Ureter (tissue), 1 donor: ENCODE results near the gene DCLK1. TPM values are rescaled to one million over a fixed set of nuclear protein-coding genes. Genes with fewer than 3 reads are reported as not detected.

Experiments
- DNase-seq: peaks from one replicate; pipeline ENCODE4 v3.0.0-alpha.2; 2020; ENCODE audit warnings: low spot score
- total RNA-seq: library from RNA; stranded (reverse); gene quantifications from one replicate; pipeline ENCODE4 v1.2.4, GENCODE V29; 2023
- donor health status: DM: yes; HTN: yes; CAD: no.

Gene DCLK1
- 13.5 TPM for total RNA-seq

- peak; percentile 56 for DNase-seq
Observed at GRCh38 chr13:36131222-36131930, at the start of gene DCLK1. Gene DCLK1, minus strand, starts transcription at chr13:36131382.

DNA sequence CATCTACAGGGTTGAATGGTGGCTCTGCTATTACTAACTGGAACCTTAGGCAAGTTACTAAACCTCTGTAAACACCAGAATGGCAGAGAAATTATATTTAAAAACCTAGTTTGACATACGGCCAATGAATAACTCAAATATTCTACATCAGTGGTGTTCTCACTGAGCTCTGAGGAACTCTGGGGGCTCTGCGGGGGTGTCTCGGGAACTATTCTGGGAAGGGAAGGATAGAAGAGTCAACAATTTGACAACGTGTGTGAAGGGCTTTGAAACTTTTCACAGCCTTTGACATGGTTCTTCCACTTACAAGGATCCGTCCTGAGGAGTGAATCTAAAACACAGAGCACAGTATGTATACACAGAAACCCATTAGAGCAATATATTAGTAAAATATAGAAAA is 44.4 kb upstream of the DCLK1 start:
- DNase-seq: no peak

DNA sequence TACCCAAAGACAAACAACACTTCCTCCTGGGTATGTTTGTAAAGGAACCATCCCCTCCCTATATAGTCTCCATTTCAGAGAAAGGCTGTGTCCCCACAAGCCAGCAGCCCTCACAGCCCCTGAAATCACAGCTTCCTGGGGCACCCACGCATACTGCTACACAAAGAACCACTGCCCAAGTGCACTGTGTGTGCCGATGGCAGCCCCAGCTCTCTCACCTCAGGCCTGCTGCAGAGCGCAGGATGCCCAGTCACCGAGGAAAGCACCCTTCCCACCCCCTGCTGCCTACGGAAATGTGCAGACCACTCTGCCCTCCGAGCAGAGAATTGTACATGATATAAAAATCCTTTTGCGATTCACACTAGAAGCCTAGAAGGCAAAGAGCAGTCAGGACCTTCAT is 43.7 kb upstream of the DCLK1 start:
- DNase-seq: no peak

- no peak for DNase-seq
Observed at GRCh38 chr13:36173571-36174322, 42.6 kb upstream of the DCLK1 start.

GRCh38 chr13:36166046-36166445 is 34.9 kb upstream of the DCLK1 start:
- no peak for DNase-seq

GRCh38 chr13:36163809-36164308 is 32.7 kb upstream of the DCLK1 start:
- DNase-seq: no peak

GRCh38 chr13:36163286-36163685 is 32.1 kb upstream of the DCLK1 start:
- no peak for DNase-seq

DNA sequence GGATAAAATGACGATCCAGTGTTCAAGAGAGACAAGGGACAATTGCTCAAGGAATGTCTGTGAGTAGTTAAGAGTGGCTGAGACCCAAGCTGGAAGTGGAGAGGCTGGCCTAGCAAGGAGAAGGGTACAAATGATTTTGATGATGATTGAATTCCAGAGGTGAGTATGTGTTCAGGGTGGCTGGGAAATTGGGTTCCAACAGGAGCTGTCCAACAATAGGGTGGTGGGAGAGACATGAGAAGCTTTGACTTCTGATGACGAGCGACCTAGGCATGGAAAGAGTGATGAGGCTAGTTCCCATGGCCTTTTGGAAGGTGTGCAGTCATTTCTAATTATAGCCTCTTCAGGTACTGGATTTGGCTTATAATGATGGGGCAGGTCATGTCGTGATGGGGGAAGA is 29.1 kb upstream of the DCLK1 start:
- no peak for DNase-seq

DNA sequence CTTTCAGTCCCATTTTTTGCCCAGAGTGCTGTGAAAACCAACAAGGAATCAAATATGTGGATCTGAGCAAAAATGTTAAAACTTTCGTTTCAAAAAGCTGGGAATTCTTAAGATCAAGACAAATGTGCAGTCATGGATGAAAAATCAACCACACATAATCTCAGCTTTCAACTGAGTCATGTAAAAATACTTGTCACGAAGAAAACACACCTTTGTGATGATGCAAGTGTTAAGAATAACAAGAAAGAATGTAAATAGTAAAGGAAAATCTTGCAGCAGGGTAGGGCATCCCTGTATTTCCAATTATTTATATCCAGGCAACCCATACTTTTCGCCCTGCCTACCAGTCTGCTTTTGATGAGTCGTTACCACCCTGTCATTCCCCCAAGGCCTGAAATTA is 27.4 kb upstream of the DCLK1 start:
- DNase-seq: no peak

DNA sequence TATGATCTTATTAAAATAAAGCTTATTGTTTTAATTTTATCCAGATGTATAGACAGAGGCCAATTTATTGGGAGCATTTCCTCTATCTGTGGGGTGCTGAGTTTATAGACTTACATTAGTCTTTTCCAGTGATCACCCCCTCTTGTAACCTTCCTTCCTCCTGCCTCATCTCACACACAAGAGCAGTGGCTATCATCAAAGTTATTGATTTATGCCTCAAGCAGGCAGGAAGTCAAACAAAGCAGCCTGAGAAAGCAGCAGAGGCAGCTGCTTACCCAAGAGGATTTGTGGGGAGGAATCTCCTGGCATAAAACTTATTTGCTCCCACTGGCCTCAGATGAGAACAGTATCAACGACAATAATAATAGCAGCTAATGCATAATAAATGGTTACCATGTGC is 26.3 kb upstream of the DCLK1 start:
- no peak for DNase-seq

- no peak for DNase-seq
Observed at GRCh38 chr13:36154567-36155291, 23.5 kb upstream of the DCLK1 start.

DNA sequence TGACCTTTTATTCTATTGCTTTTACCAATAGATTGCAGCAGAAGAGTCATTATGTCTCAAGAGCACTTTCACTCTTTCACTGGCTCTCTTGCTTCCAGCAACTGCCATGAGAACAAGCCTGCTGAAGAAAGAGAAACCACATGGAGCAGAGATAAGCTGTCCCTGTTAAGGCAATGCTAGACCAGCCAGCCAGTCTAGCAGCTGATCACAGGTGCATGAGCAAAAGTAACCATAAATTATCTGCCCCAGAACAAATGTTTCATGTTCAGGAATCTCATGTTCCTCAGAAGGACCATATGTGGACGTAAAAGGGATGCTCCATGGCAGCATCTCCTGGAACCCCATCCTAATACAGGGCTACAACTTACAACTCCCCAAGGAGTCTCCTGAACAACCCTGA is 20.4 kb upstream of the DCLK1 start:
- DNase-seq: no peak

GRCh38 chr13:36148446-36148845 is 17.3 kb upstream of the DCLK1 start:
- no peak for DNase-seq

GRCh38 chr13:36147330-36147729 is 16.1 kb upstream of the DCLK1 start:
- DNase-seq: no peak

- DNase-seq: no peak
Observed at GRCh38 chr13:36146511-36147269, 15.5 kb upstream of the DCLK1 start.

GRCh38 chr13:36143738-36144137 is 12.6 kb upstream of the DCLK1 start:
- no peak for DNase-seq

GRCh38 chr13:36142735-36143134 is 11.6 kb upstream of the DCLK1 start:
- DNase-seq: no peak

- no peak for DNase-seq
Observed at GRCh38 chr13:36135876-36136275, 4.7 kb upstream of the DCLK1 start.

DNA sequence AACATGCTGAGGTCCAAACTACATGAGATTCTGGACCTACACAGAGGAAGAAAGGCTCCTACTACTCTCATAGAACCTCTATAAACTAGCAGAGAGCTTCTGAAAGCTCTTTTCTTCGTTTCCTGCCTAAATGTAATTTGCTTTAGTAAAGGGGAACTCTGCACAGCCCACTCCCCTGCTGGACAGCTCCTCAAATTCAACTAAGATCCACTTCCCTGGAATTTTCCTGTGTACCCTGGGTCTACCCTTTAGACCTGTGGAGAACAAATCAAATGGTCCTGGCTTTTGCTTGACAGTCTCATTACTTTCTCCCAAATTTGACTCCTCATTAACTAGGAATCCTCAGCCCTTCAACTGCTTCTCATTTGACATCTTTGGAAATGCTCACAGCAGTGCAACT is 3.5 kb upstream of the DCLK1 start:
- DNase-seq: no peak

GRCh38 chr13:36133950-36134626 is 2.9 kb upstream of the DCLK1 start:
- DNase-seq: no peak

DNA sequence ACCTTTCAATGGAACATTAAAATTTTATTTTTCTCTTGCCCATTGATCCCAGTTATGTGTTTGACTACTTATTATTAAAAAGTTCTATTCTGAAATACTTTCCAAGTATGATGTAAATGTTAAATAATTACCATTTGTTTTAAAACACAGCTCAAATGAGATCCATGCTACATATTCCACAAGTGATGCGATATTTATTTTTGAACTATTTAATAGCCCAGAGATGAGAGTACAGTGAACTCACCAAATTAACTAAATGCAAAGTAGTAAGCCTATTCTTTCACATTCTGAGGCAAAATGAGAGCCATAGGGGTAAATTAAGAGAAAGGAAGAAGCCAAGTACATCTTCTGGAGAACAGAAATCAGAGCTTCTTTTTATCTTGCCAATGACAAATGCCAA is 1.2 kb upstream of the DCLK1 start:
- DNase-seq: no peak
